Measurements from ENCODE around the gene SLC37A1. TPM values are rescaled to one million over a fixed set of nuclear protein-coding genes. Genes with fewer than 3 reads are reported as not detected.

The SLC37A1 gene
- total and polyA plus RNA-seq, 2 donors from 2014 or later = 3.4 to 21.8 TPM

DNA sequence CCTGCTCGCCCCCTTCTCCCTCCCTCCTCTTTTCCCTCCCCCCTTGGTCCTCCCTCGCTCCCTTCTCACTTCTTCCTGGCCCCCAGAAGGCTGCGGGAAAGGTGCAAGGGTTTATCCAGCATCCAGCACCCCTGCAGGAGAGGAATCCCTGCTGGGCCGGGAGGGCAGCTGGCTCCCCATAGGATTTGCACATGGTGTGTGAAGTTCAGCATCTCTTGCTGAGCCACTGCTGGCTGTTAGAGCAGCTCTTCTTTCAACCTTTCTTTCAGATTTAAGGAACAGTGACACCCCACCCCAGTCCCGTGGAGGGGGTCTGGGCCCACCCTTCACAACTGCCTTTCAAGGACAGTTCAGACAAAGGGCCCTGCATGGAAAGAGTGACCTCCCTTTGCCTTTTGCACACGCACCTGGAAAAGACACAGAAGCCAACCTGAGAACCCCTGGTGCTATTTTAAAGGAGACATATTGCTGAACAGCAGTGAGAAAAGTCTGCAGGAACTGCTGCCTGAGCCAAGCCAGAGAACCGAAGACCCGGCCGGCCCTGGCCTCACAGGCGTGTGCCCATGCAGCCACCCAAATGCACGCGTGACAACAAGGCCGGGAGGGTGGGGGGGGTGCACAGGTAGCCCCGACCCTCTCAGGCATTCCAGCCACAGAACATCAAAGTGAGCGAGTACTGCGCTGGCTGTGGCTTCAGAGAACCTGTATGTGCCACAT, 66.6 kb downstream of the SLC37A1 start:
- no peaks in the 10 kb centered on the region for H3K27me3 ChIP-seq (ENCODE audit: control insufficient read depth, insufficient read depth, low read length)
- no peak for FAIRE-seq
- intact Hi-C loops (cut with DNase I) = no loop called here
- no peaks in the 10 kb centered on the region for H3K9me3 ChIP-seq (ENCODE audit: control insufficient read depth in 2 of 3, insufficient read depth in 1 of 3, low read length in 3 of 3)
- H3K9ac ChIP-seq (ENCODE audit: low read length in 3 of 3) = no peak overlapping the region
- DNase-seq = peak in 2 of 5 donors; percentile 22 to 48
- H3K4me1 ChIP-seq (ENCODE audit: control insufficient read depth in 2 of 3, insufficient read depth in 2 of 3, low read depth in 1 of 3, low read length in 3 of 3) = no peaks in the 10 kb centered on the region
- no peak overlapping the region for H3K27ac ChIP-seq (ENCODE audit: low read depth in 2 of 2, low read length in 2 of 2)
- TF ChIP-seq, protein P1, sequence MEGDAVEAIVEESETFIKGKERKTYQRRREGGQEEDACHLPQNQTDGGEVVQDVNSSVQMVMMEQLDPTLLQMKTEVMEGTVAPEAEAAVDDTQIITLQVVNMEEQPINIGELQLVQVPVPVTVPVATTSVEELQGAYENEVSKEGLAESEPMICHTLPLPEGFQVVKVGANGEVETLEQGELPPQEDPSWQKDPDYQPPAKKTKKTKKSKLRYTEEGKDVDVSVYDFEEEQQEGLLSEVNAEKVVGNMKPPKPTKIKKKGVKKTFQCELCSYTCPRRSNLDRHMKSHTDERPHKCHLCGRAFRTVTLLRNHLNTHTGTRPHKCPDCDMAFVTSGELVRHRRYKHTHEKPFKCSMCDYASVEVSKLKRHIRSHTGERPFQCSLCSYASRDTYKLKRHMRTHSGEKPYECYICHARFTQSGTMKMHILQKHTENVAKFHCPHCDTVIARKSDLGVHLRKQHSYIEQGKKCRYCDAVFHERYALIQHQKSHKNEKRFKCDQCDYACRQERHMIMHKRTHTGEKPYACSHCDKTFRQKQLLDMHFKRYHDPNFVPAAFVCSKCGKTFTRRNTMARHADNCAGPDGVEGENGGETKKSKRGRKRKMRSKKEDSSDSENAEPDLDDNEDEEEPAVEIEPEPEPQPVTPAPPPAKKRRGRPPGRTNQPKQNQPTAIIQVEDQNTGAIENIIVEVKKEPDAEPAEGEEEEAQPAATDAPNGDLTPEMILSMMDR (IDR thresholded peaks at IDR 0.05; ENCODE audit: borderline replicate concordance, extremely low read depth, insufficient read depth) = no peak
- H3K36me3 ChIP-seq (ENCODE audit: control insufficient read depth in 2 of 3, insufficient read depth in 3 of 3, low read length in 3 of 3) = peaks cover 0 to 2% (median 0%) of the 10 kb centered on the region in 3 donors
- no peak overlapping the region for H3K4me3 ChIP-seq (ENCODE audit: low read length in 3 of 3)

DNA sequence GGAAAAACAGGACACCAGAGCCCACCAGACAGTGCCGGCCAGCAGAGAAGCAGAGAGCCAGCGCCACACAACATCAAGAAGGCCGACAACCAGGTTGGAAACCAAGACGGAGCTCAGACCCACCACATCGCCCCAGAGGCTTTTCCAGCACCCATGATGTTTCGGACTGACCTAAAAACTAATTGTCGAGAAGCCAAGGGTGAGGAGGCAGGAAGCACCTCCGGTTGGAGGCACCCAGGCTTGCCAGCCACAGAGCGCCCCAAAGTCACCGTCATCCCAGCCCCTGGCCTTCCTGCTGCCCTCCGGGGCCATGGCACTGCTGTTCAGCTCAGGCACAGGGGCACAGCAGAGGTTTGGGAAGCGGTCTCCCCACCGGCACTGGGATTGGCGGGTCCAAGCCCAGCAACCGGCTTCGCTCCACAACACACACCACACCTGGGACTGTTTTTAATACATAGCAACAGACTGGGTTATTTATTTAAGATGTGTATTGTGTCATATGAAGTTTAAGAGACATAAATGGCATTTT, 67.2 kb downstream of the SLC37A1 start:
- Histone ChIP-seq H3K9ac (ENCODE audit: low read length in 3 of 3) (no peak overlapping the region), H3K27ac (ENCODE audit: low read depth in 2 of 2, low read length in 2 of 2) (no peak overlapping the region), H3K4me3 (ENCODE audit: low read length in 3 of 3) (no peak overlapping the region), H3K4me1 (ENCODE audit: control insufficient read depth in 2 of 3, insufficient read depth in 2 of 3, low read depth in 1 of 3, low read length in 3 of 3) (no peaks in the 10 kb centered on the region), H3K36me3 (ENCODE audit: control insufficient read depth in 2 of 3, insufficient read depth in 3 of 3, low read length in 3 of 3) (no peaks in the 10 kb centered on the region), H3K9me3 (ENCODE audit: control insufficient read depth in 2 of 3, insufficient read depth in 1 of 3, low read length in 3 of 3) (no peaks in the 10 kb centered on the region), H3K27me3 (ENCODE audit: control insufficient read depth, insufficient read depth, low read length) (no peaks in the 10 kb centered on the region)
- no peak for FAIRE-seq
- intact Hi-C loops (cut with DNase I) = no loop called here
- peak in 2 of 5 donors; percentile 31 to 61 for DNase-seq
- TF ChIP-seq, protein P1 (IDR thresholded peaks at IDR 0.05; ENCODE audit: borderline replicate concordance, extremely low read depth, insufficient read depth) = no peak

DNA sequence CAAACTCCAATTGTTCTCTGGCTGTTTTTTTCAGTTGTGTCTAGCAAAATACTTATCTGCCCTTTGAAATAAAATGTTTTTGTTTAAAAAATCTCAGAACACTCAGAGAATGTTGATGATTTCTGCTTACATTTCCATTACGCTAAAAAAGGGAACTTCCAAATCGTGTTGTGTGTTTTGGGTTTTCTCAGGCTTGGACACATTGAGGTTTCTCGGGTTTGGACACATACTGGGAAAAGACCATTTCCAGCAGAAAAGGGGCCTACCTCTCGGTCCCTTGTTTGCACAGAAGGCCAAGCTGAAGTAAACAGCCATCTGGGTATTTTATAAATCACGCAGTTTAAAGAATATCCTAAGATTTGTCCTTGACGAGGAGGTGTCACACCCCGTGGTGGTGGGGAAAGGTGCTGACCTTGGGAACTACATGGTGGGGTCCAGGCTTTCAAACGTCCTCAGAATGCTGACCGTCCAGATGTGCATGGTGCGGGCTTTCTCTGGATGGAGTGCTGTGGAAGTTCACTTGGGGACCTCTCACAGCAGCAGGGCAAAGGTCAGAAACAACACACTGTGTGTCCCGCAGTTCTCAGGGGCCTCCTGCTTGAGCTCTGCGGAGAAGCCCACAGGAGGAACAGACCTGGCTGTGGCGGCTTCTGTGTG, 67.8 kb downstream of the SLC37A1 start:
- TF ChIP-seq, protein P1 (IDR thresholded peaks at IDR 0.05; ENCODE audit: borderline replicate concordance, extremely low read depth, insufficient read depth) = no peak
- DNase-seq = peak in 2 of 5 donors; percentile 21 to 34

More for the DNA sequence above, 67.8 kb downstream of the SLC37A1 start:
- intact Hi-C loops (cut with DNase I) = no loop called here
- Histone ChIP-seq H3K9ac (ENCODE audit: low read length in 3 of 3) (no peak overlapping the region), H3K27me3 (ENCODE audit: control insufficient read depth, insufficient read depth, low read length) (no peaks in the 10 kb centered on the region), H3K27ac (ENCODE audit: low read depth in 2 of 2, low read length in 2 of 2) (no peak overlapping the region), H3K36me3 (ENCODE audit: control insufficient read depth in 2 of 3, insufficient read depth in 3 of 3, low read length in 3 of 3) (no peaks in the 10 kb centered on the region), H3K9me3 (ENCODE audit: control insufficient read depth in 2 of 3, insufficient read depth in 1 of 3, low read length in 3 of 3) (no peaks in the 10 kb centered on the region), H3K4me1 (ENCODE audit: control insufficient read depth in 2 of 3, insufficient read depth in 2 of 3, low read depth in 1 of 3, low read length in 3 of 3) (no peaks in the 10 kb centered on the region), H3K4me3 (ENCODE audit: low read length in 3 of 3) (no peak overlapping the region)
- no peak for FAIRE-seq

Data from kidney (tissue), 14 donors.